ENCODE results near the gene AGBL1.

AGBL1 gene

DNA sequence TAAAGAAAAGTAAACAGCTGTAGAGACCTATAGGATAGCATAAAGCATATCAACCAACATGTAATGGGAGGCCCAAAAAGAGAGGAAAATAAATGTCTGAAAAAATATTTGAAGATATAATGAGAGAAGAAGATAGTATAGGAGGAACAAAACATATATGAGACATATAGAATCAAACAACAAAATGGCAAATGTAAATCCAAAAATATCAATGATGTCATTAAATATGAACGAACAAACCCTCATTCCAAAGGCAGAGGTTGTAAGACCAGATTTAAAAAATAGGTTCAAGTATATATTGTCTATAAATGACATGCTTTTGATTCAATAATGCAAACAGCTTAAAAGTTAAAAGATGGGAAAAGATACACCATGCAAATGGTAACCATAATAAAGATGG is 470.4 kb downstream of the AGBL1 start:
- DNase-seq (ENCODE audit: low read depth, low spot score) = no peak
- no peak for TF ChIP-seq CTCF (IDR thresholded peaks at IDR 0.05; ENCODE audit: low read depth, low read length)
- in situ Hi-C loops (cut with HindIII; ENCODE audit: low sequenced_read_pairs) = no loop called here
- no peak overlapping the region for H3K4me3 ChIP-seq (ENCODE audit: low read depth, low read length)

- TF ChIP-seq CTCF (IDR thresholded peaks at IDR 0.05; ENCODE audit: low read depth, low read length) = no peak
- DNase-seq (ENCODE audit: low read depth, low spot score) = no peak
- in situ Hi-C loops (cut with HindIII; ENCODE audit: low sequenced_read_pairs) = no loop called here
- H3K4me3 ChIP-seq (ENCODE audit: low read depth, low read length) = no peak overlapping the region
Observed at GRCh38 chr15:86553108-86553507, 473.4 kb downstream of the AGBL1 start.

GRCh38 chr15:86555098-86555497 is 475.4 kb downstream of the AGBL1 start:
- no peak for DNase-seq (ENCODE audit: low read depth, low spot score)
- no peak for TF ChIP-seq CTCF (IDR thresholded peaks at IDR 0.05; ENCODE audit: low read depth, low read length)
- H3K4me3 ChIP-seq (ENCODE audit: low read depth, low read length) = no peak overlapping the region
- in situ Hi-C loops (cut with HindIII; ENCODE audit: low sequenced_read_pairs) = no loop called here

DNA sequence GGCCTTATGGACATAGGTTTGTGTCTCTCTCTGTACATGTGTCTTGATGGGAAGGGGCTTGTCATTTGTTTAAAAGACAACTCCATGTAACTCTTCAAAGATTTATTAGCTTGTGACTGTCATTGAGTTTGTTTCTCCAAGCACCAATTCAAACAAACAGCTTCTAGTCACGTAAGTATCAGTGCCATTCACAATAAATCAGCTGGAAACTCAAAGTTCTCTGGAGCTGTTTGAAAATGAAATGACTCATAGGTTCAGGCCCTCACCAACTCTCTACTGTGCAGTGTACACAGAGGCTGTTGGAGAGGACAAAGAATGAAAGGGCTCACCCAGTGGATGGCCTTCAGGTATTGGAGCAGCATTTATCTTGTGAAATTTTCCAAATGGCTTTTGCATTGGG is 476.3 kb downstream of the AGBL1 start:
- no peak overlapping the region for H3K4me3 ChIP-seq (ENCODE audit: low read depth, low read length)
- in situ Hi-C loops (cut with HindIII; ENCODE audit: low sequenced_read_pairs) = no loop called here
- peak; percentile 40 for DNase-seq (ENCODE audit: low read depth, low spot score)
- TF ChIP-seq CTCF (IDR thresholded peaks at IDR 0.05; ENCODE audit: low read depth, low read length) = no peak

- DNase-seq (ENCODE audit: low read depth, low spot score) = peak; percentile 7
- no peak overlapping the region for H3K4me3 ChIP-seq (ENCODE audit: low read depth, low read length)
- in situ Hi-C loops (cut with HindIII; ENCODE audit: low sequenced_read_pairs) = no loop called here
- TF ChIP-seq CTCF (IDR thresholded peaks at IDR 0.05; ENCODE audit: low read depth, low read length) = no peak
Observed at GRCh38 chr15:86556396-86557017, 476.8 kb downstream of the AGBL1 start.

DNA sequence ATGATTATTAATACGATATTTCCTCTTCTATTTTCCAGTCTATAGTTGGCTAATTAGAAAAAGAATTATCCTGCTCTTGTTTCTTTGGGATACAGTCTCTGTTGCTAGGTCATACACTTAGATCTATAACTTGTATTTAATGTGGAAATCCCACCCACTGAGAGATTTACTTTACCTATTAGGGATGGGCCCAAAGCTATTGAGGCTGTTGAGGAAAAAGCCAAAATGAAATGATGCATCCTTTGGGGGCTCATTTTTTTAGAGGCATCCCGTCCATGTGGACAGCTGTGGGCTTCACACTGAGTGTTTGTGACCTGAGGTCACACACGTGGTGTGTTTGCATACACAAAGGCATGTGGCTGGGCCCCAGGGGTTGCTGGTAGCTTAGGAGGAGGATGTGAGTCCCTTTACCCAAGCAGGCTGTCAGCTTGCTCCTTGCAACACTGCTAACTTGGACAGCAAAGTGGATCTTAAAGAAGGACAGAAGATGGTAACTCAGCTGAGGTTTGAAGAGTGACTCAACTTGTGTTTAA is 477.4 kb downstream of the AGBL1 start:
- TF ChIP-seq CTCF (IDR thresholded peaks at IDR 0.05; ENCODE audit: low read depth, low read length) = no peak
- in situ Hi-C loops (cut with HindIII; ENCODE audit: low sequenced_read_pairs) = no loop called here
- no peak overlapping the region for H3K4me3 ChIP-seq (ENCODE audit: low read depth, low read length)
- no peak for DNase-seq (ENCODE audit: low read depth, low spot score)

All from astrocyte of the spinal cord (primary cell).